Spleen (tissue), 11 donors: ENCODE data around the gene EPHA4. TPM values are rescaled to one million over a fixed set of nuclear protein-coding genes. Genes with fewer than 3 reads are reported as not detected.

Experiments
- DNase-seq: peaks from one replicate; pipeline ENCODE4 v3.0.0-alpha.2; 2020
- H3K27ac ChIP-seq, 8 donors: fragments of 200-600 bp; sonication (generic) in 7 of 8; 1 replicate in 4 of 8; 2 replicates in 4 of 8; pipeline versions ENCODE4 v1.5.0 to v1.8.0; 2016 to 2021; ENCODE audit warnings: inconsistent platforms in 4 of 8, mild to moderate bottlenecking in 4 of 8, moderate library complexity in 1 of 8
- H3K27me3 ChIP-seq, 7 donors: fragments of 200-600 bp; sonication (generic) in 6 of 7; replicated peaks in 1 of 7; 1 replicate in 4 of 7; 2 replicates in 3 of 7; pipeline versions ENCODE4 v1.5.0 to v1.8.0; 2016 to 2021; ENCODE audit warnings: inconsistent platforms in 3 of 7, mild to moderate bottlenecking in 1 of 7
- H3K36me3 ChIP-seq, 6 donors: fragments of 200-600 bp; sonication (generic) in 5 of 6; 1 replicate in 4 of 6; 2 replicates in 2 of 6; pipeline versions ENCODE4 v1.5.0 to v1.8.0; 2016 to 2021; ENCODE audit warnings: inconsistent platforms in 2 of 6
- H3K4me1 ChIP-seq, 6 donors: fragments of 200-600 bp; sonication (generic) in 5 of 6; 1 replicate in 3 of 6; 2 replicates in 3 of 6; pipeline versions ENCODE4 v1.5.0 to v1.8.0; 2016 to 2021; ENCODE audit warnings: inconsistent platforms in 3 of 6
- H3K4me3 ChIP-seq, 8 donors: fragments of 200-600 bp; sonication (generic) in 7 of 8; 1 replicate in 4 of 8; 2 replicates in 4 of 8; pipeline versions ENCODE4 v1.5.0 to v1.8.0; 2016 to 2021; ENCODE audit warnings: inconsistent platforms in 4 of 8, mild to moderate bottlenecking in 4 of 8, moderate library complexity in 2 of 8
- H3K9me3 ChIP-seq, 8 donors: fragments of 200-600 bp; sonication (generic) in 7 of 8; 1 replicate in 4 of 8; 2 replicates in 4 of 8; pipeline versions ENCODE4 v1.5.0 to v1.8.0; 2016 to 2021; ENCODE audit warnings: inconsistent platforms in 4 of 8
- POLR2A ChIP-seq, 3 donors: fragments of 450-650 bp; IDR thresholded peaks; one replicate each; pipeline ENCODE4 v1.5.1; 2017; ENCODE audit warnings: antibody characterized with exemption in 3 of 3, mild to moderate bottlenecking in 1 of 3
- POLR2AphosphoS5 ChIP-seq, 3 donors: sonication (generic); formaldehyde crosslinking; IDR thresholded peaks; one replicate each; pipeline ENCODE4 v1.5.1; 2017; ENCODE audit warnings: antibody characterized with exemption in 3 of 3
- WGBS, 5 donors: extraction: QIAGEN DNeasy Blood & Tissue Kit in 3 of 5; methylation state at CpG; one replicate each; pipeline versions ENCODE4 v1.1.5 to v1.1.7; 2013 to 2018; 5-methylcytosine and 5-hydroxymethylcytosine counted together
- intact Hi-C: fragments of 100-400 bp; cut with DNase I; formaldehyde crosslinking; loops from one replicate; pipeline ENCODE4 v1.15.0; 2023; ENCODE audit warnings: low total_unique reads
- polyA plus RNA-seq, 3 donors: library from polyadenylated mRNA; stranded (reverse); fragments of 200-250 nt; gene quantifications; one replicate each; pipeline ENCODE4 v1.2.1, GENCODE V29; 2013
- total RNA-seq, 7 donors: library from RNA; depleted of rRNA in 3 of 7; stranded (reverse); fragments of >200 nt in 3 of 7; fragmentation: NEBNext Ultra II Directional in 4 of 7; extraction: Animal tissue kit (Norgen Biotek cat#: 25700) in 4 of 7; gene quantifications; one replicate each; pipeline versions ENCODE4 v1.1.0 to v1.2.1, GENCODE V29; 2016 to 2021
- TF ChIP-seq, protein P1 (sequence below), 11 experiments: fragments of 200-600 bp in 7 of 11; fragments of 450-650 bp in 4 of 11; sonication (generic) in 4 of 11; IDR thresholded peaks in 8 of 11; conservative IDR thresholded peaks in 3 of 11; 1 replicate in 7 of 11; 2 replicates in 4 of 11; pipeline versions ENCODE4 v1.4.0 to v1.8.0; 2016 to 2021; ENCODE audit warnings: antibody characterized with exemption in 11 of 11, inconsistent platforms in 4 of 11, mild to moderate bottlenecking in 1 of 11
- donor health status: healthy with polysubstance abuse.
- donor health status: DM: no; HTN: no; CAD: no; lungs with moderate emphysema.
- donor health status: DM: no; HTN: no; CAD: no.
- donor health status: Bipolar disorder and iron deficiency.
- donor health status: healthy.
- donor health status: DM: no; HTN: no; CAD: no.
- donor health status: DM: yes; HTN: yes; CAD: no.

Gene EPHA4
- total and polyA plus RNA-seq, 10 donors = 0.80 to 21.0 (median 14.0) TPM

DNA sequence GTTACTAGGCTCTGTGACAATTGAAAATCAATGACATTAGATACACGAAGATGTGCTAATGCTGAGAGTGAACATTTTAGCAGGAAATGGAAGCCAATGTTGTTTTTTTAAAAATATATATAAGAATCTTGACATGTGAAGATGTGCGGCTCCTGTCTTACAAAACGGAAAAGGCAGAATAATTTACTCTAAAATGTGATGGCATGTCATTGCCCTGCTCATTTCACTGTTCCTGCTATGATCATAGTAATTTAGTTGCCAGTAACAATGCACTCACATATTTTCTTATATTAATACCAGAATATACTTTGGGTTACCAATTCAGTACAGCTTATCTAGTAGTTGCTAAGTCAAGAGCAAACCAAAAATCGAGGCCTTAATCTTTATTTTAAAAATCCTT is 10.3 kb downstream of the EPHA4 start:
- intact Hi-C loops = no loop called here

DNA sequence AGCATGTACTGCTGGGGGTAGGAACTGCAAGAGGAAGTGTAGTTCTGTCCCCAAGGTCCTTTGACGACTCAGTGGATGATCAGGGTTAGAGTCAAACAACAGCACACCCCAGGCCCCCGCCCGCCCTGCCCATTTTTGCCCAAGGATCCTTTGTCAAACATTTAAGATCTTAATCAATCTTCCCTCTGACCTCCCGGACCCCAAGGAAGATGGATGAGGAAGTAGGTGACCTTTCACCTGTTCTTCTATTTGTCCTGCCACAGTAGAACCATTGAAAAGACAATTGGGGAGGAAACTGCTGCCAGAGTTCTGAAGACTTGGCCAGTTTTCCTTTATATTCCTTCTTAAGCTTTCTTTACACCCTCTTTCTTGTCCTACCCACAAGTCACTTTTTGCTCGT is 12.1 kb downstream of the EPHA4 start:
- Histone ChIP-seq H3K4me1 (peaks cover 0 to 28% (median 15%) of the 10 kb centered on the region in 6 donors), H3K27me3 (no peaks in the 10 kb centered on the region), H3K9me3 (no peaks in the 10 kb centered on the region), H3K36me3 (peaks cover 0 to 7% (median 0%) of the 10 kb centered on the region in 6 donors), H3K27ac (no peak overlapping the region), H3K4me3 (no peak overlapping the region)
- no peak for DNase-seq
- WGBS, 5 donors = 62 to 75% (median 68%) methylated on average over 5 of the region's 5 CpGs
- intact Hi-C loops = no loop called here
- TF ChIP-seq POLR2AphosphoS5 (IDR thresholded peaks at IDR 0.05) (no peak), POLR2A (IDR thresholded peaks at IDR 0.05) (no peak)
- TF ChIP-seq, protein P1, sequence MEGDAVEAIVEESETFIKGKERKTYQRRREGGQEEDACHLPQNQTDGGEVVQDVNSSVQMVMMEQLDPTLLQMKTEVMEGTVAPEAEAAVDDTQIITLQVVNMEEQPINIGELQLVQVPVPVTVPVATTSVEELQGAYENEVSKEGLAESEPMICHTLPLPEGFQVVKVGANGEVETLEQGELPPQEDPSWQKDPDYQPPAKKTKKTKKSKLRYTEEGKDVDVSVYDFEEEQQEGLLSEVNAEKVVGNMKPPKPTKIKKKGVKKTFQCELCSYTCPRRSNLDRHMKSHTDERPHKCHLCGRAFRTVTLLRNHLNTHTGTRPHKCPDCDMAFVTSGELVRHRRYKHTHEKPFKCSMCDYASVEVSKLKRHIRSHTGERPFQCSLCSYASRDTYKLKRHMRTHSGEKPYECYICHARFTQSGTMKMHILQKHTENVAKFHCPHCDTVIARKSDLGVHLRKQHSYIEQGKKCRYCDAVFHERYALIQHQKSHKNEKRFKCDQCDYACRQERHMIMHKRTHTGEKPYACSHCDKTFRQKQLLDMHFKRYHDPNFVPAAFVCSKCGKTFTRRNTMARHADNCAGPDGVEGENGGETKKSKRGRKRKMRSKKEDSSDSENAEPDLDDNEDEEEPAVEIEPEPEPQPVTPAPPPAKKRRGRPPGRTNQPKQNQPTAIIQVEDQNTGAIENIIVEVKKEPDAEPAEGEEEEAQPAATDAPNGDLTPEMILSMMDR (IDR thresholded peaks at IDR 0.05 in 8 of 11, conservative IDR thresholded peaks at IDR 0.05 in 3 of 11) = no peak

More for the DNA sequence above, 10.3 kb downstream of the EPHA4 start:
- Histone ChIP-seq H3K9me3 (no peaks in the 10 kb centered on the region), H3K4me1 (peaks cover 0 to 14% (median 5%) of the 10 kb centered on the region in 6 donors), H3K27me3 (peaks cover 0 to 6% (median 0%) of the 10 kb centered on the region in 7 donors), H3K27ac (no peak overlapping the region), H3K4me3 (no peak overlapping the region), H3K36me3 (peaks cover 0 to 7% (median 0%) of the 10 kb centered on the region in 6 donors)
- TF ChIP-seq, protein P1 (IDR thresholded peaks at IDR 0.05 in 8 of 11, conservative IDR thresholded peaks at IDR 0.05 in 3 of 11) = no peak
- TF ChIP-seq POLR2AphosphoS5 (IDR thresholded peaks at IDR 0.05) = no peak
- no peak for TF ChIP-seq POLR2A (IDR thresholded peaks at IDR 0.05)
- 84 to 94% (median 88%) methylated on average over 4 of the region's 4 CpGs for WGBS, 5 donors
- no peak for DNase-seq

DNA sequence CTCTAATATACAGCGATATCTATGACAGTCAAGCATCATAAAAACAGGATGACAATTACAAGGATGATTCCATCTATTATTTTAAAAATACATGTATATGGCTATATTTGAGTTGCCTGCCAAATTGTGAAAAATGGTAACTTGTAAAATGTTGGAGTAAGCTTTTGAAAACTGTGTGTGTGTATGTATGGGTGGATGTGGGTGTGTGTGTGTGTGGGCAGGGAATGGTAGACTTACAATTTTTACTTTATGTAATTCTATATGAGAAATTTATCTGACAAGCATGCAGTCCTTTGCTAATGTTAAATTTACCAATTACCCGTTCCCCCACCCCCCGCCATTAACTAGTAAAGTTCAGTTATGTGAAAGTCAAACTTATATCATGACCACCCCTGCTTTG is 14.0 kb downstream of the EPHA4 start:
- Histone ChIP-seq H3K27ac (no peak overlapping the region), H3K9me3 (no peaks in the 10 kb centered on the region), H3K36me3 (no peaks in the 10 kb centered on the region), H3K27me3 (no peaks in the 10 kb centered on the region), H3K4me1 (peaks cover 0 to 34% (median 18%) of the 10 kb centered on the region in 6 donors), H3K4me3 (no peak overlapping the region)
- TF ChIP-seq, protein P1 (IDR thresholded peaks at IDR 0.05 in 8 of 11, conservative IDR thresholded peaks at IDR 0.05 in 3 of 11) = no peak
- TF ChIP-seq POLR2AphosphoS5 (IDR thresholded peaks at IDR 0.05) (no peak), POLR2A (IDR thresholded peaks at IDR 0.05) (no peak)
- intact Hi-C loops = no loop called here
- WGBS, 5 donors = 75 to 93% (median 88%) methylated on average over 3 of the region's 3 CpGs
- no peak for DNase-seq

DNA sequence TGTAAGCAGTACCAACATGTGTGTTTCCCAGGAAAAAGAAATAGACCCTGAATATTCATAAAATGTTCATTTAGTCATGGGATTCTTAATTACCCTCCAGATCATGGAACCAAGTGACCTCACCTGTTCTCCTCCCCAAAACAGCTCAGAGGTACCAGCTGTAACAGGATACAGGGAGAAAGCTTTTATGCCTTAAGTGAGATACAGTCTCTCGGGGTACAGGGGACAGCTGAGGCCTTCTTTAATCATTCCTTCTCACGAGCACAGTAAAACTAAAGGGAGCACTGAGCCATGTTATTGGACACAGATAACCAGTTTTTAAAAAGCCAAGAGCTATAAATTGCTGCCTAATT is 16.6 kb downstream of the EPHA4 start:
- no peaks in the 10 kb centered on the region for H3K27me3 ChIP-seq
- H3K4me1 ChIP-seq = peaks cover 0 to 34% (median 18%) of the 10 kb centered on the region in 6 donors
- H3K9me3 ChIP-seq = no peaks in the 10 kb centered on the region
- 48 to 71% (median 65%) methylated on average over 2 of the region's 2 CpGs for WGBS, 5 donors
- DNase-seq = no peak
- H3K4me3 ChIP-seq = peak overlapping the region in 1 of 8 donors; percentile 14
- TF ChIP-seq, protein P1 (IDR thresholded peaks at IDR 0.05 in 8 of 11, conservative IDR thresholded peaks at IDR 0.05 in 3 of 11) = no peak
- TF ChIP-seq POLR2AphosphoS5 (IDR thresholded peaks at IDR 0.05) (no peak), POLR2A (IDR thresholded peaks at IDR 0.05) (no peak)
- intact Hi-C loops = no loop called here
- H3K27ac ChIP-seq = peak overlapping the region in 1 of 8 donors; percentile 15
- no peaks in the 10 kb centered on the region for H3K36me3 ChIP-seq
